ENCODE measurements around the gene PAPPA2.
"Not testable (repeated sequence)": the region's sequence is repeated elsewhere in the genome, so short reads cannot be mapped to it uniquely, and the experiment has no call there.

The PAPPA2 gene

DNA sequence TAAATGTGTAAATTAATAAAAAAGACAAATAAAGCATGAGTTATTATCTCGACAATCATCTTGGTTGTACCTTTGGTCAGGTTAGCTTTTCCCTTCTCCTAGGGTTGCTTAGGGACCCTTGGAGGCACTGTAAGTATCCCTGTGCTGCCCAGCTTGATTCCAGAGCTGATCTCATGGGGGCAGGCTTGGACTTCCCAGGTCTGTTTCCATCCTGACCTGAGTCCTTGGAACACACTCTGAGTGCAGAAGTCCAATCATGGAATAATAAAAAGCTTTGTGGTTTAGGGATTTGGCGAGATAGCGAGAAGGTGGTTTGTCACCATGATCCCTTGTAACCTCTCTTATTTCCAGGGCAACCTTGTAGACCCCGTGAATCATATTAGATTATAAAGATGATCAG is 18.7 kb upstream of the PAPPA2 start:
- TF ChIP-seq, protein P1, sequence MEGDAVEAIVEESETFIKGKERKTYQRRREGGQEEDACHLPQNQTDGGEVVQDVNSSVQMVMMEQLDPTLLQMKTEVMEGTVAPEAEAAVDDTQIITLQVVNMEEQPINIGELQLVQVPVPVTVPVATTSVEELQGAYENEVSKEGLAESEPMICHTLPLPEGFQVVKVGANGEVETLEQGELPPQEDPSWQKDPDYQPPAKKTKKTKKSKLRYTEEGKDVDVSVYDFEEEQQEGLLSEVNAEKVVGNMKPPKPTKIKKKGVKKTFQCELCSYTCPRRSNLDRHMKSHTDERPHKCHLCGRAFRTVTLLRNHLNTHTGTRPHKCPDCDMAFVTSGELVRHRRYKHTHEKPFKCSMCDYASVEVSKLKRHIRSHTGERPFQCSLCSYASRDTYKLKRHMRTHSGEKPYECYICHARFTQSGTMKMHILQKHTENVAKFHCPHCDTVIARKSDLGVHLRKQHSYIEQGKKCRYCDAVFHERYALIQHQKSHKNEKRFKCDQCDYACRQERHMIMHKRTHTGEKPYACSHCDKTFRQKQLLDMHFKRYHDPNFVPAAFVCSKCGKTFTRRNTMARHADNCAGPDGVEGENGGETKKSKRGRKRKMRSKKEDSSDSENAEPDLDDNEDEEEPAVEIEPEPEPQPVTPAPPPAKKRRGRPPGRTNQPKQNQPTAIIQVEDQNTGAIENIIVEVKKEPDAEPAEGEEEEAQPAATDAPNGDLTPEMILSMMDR (IDR thresholded peaks at IDR 0.05; ENCODE audit: insufficient read depth, low read length, missing control alignments): no peak

DNA sequence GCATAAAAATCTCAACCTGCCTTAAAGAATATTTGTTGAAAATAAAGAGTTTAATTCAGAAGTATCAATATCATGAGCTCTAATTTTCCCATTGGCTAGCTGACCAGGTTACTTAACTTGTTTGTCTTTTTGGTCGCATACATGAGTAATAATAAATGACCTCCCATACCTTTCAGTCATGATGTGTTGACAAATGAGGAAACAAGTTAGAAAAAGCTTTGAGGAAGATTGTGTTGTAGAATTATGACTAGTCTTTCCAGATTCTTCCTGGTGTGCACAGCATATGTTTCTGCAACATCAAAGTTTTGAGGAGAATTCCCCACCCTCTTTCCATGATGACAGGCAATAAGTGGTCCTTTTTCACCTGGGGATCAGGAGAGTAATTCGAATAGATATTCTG is 17.6 kb upstream of the PAPPA2 start:
- ChIA-PET CTCF (no interaction called here), POLR2A (no interaction called here)
- no peak for DNase-seq (ENCODE audit: low read depth, low spot score)
- H3K4me3 ChIP-seq (ENCODE audit: low read depth, low read length): no peak overlapping the region
- TF ChIP-seq, protein P1 (IDR thresholded peaks at IDR 0.05; ENCODE audit: insufficient read depth, low read length, missing control alignments): no peak

More for the DNA sequence above, 18.7 kb upstream of the PAPPA2 start:
- POLR2A ChIA-PET: no interaction called here
- DNase-seq (ENCODE audit: low read depth, low spot score): no peak
- CTCF ChIA-PET: no interaction called here
- no peak overlapping the region for H3K4me3 ChIP-seq (ENCODE audit: low read depth, low read length)

DNA sequence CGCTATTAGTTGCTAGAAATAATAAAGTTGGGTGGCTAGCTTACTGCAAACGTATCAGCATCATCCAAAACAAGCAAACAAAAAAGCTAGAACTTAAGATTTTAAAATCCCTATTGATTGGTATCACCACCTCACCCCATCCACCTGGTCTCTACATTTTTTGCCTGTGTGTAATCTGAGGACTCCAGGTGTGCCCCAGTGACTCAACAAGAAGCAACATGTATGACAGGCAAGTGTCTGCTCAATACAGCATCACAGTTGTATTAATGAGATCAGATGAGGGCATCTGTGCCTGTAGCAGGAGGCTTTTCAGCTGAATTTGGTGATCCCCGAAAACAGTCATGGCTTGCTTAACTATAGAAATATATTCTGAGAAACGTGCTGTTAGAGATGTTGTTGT is 14.6 kb upstream of the PAPPA2 start:
- CTCF ChIA-PET: no interaction called here

DNA sequence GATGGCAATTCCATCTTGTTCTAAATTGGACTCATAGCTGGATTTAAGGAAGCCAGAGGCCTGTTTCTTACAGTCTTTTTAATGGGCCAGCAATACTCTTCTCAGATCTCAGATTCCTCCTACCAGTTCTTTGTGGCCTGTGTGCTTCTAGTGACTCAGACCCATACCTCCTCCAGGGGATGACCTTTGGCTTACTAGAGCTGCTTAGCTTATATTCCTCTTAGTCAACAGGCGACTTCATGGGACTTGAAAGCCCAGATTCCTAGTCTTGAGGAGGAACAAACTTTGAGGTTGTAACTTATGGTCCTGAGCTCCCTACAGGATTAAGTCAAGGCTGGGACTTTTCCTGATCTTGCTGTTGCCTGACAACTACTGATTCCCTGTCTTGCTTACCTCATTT is 12.4 kb upstream of the PAPPA2 start:
- CTCF ChIA-PET: no interaction called here
- no peak for DNase-seq (ENCODE audit: low read depth, low spot score)
- TF ChIP-seq, protein P1 (IDR thresholded peaks at IDR 0.05; ENCODE audit: insufficient read depth, low read length, missing control alignments): no peak
- H3K4me3 ChIP-seq (ENCODE audit: low read depth, low read length): no peak overlapping the region
- POLR2A ChIA-PET: no interaction called here

More for the DNA sequence above, 14.6 kb upstream of the PAPPA2 start:
- DNase-seq (ENCODE audit: low read depth, low spot score): no peak
- H3K4me3 ChIP-seq (ENCODE audit: low read depth, low read length): no peak overlapping the region
- TF ChIP-seq, protein P1 (IDR thresholded peaks at IDR 0.05; ENCODE audit: insufficient read depth, low read length, missing control alignments): no peak
- POLR2A ChIA-PET: no interaction called here

DNA sequence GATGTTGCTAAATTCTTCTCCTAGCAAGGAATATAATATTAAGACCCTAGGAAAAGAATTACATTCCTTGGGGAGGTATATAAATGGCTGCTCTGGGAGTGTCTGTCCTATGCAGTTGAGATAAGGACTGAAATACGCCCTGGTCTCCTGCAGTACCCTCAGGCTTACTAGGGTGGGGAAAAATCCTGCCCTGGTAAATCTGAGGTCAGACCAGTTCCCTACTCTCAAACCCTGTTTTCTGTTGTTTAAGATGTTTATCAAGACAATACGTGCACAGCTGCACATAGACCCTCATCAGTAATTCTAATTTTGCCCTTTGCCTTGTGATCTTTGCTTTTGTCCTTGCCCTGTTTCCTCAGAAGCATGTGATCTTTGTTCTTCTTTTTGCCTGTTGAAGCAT is 11.2 kb upstream of the PAPPA2 start:
- POLR2A ChIA-PET; CTCF ChIA-PET; H3K4me3 ChIP-seq (ENCODE audit: low read depth, low read length); DNase-seq (ENCODE audit: low read depth, low spot score): not testable (repeated sequence)

DNA sequence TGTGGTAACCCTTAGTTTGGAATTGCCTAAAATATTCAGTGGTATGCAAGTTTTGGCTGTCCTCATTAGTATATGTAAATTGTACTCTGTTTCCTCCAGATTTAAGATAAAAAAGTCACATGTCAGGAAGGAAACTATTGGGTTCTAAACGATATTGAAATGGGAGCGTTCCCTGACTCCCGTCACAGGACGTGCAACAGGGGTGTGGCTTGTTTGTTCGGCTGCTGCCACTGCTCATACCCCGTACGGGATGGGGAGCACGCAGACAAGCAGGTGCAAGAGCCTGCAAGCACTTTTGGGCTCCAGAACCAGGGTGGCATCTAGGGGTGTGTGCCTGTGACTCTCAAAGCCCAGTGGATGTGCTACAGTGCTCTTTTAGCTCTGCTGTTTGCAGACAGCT is 6.2 kb upstream of the PAPPA2 start:
- DNase-seq (ENCODE audit: low read depth, low spot score): no peak
- POLR2A ChIA-PET: no interaction called here
- TF ChIP-seq, protein P1 (IDR thresholded peaks at IDR 0.05; ENCODE audit: insufficient read depth, low read length, missing control alignments): no peak
- CTCF ChIA-PET: no interaction called here
- H3K4me3 ChIP-seq (ENCODE audit: low read depth, low read length): no peak overlapping the region

DNA sequence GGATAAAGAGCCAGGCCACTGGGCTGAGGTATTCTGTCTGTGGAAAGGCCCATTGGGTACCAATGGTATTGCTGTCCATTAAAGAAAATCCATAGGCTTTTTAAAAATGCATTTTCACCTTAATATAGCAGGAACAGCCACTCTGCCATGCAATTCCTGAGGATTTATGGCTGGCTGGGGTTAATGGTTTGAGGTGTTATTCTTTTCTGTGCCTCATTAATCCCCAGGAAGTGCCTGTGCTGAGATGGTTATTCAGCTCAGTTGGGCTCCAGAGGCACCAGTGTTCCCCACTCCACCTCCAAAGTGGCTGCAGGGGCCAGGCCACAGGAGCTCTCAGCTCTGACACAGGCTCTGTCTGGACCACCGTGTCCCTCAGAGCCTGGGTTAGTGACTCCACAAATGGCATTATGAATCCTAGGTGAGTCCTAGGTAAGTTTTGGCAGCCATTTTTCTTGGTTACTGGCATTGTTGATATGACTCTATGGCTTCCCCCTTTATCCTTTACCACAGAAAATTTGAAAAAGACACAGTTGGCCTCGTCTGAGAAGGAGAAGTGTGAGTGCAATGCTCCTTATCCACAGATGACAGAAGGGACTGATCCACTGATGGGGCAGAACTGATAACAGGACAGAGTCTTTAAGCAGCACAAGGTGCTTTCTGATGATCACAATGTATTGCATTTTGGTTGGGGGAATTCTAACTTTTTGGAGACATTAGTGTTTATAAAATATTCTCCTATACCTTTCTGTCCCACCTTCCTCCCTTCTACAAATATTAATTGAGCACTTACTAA is 2.2 kb upstream of the PAPPA2 start:
- CTCF ChIA-PET: no interaction called here
- no peak for DNase-seq (ENCODE audit: low read depth, low spot score)
- POLR2A ChIA-PET: no interaction called here
- H3K4me3 ChIP-seq (ENCODE audit: low read depth, low read length): no peak overlapping the region
- TF ChIP-seq, protein P1 (IDR thresholded peaks at IDR 0.05; ENCODE audit: insufficient read depth, low read length, missing control alignments): no peak

All from AG04449 (cell line).